GM10847 (cell line): Measurements from ENCODE around the gene DBNDD2.

Source experiments
- POLR2A ChIP-seq: IDR thresholded peaks from 2 replicates; pipeline ENCODE4 v1.6.1; 2011; ENCODE audit not compliant: insufficient read length; ENCODE audit errors: extremely low read depth

Gene DBNDD2

DNA sequence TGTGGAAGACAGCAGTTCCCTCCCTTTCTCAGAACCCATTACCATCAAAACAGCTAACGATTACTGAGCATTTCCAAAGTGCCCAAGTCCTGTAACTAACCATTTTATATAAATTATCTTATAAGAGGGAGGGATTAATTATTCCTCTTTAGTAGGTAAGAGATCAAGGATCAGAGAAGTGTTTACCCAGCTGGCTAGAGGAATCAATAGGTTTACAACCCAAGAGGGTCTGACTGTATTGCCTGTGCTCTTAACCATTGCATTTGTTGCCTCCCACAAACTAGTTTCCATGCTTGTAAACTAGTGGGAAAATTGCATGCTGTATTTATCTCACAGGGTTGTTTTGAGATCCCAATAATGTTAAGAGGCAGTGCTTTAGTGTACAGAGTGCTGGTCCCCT lies 3.7 kb upstream of the DBNDD2 start:
- TF ChIP-seq POLR2A = no peak

- no peak for TF ChIP-seq POLR2A
These were observed 2.4 kb upstream of the DBNDD2 start for GRCh38 chr20:45405571-45406259.

DNA sequence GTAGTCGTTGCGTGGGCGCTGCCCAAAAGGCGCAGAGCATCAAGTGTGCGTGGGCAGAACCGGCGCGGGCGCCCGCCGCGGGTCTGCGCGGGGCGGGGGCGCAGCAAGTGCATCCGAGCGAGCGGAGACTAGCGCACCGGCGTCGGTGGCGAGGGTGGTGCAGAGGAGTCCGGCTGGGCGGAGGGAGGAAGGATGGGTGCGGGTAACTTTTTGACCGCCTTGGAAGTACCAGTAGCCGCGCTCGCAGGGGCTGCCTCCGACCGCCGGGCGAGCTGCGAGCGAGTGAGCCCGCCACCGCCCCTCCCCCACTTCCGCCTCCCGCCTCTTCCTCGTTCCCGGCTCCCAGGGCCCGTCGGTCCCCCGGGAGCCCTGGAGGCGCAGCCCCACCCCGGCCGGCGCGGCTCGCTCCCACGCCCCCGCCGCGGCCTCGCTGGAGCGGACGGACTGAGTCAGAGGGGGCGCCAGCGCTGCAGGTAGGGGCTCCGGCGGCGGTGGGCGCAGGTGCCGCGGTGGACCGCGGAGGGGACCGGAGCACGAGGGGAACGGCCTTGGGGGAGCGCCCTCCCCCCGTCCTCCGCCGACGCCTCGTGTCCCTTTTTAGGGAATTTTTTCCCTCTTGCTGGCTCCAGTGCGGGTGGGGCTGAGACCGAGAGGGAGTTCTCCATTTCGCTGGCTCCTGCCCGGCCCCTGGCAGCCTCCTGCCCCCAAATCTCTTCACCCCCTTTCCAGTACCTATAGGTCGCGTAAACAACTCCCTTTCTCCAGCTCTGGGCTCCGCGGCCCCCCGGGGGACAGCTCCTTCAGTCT lies 1.6 kb upstream of the DBNDD2 start:
- TF ChIP-seq POLR2A = no peak

DNA sequence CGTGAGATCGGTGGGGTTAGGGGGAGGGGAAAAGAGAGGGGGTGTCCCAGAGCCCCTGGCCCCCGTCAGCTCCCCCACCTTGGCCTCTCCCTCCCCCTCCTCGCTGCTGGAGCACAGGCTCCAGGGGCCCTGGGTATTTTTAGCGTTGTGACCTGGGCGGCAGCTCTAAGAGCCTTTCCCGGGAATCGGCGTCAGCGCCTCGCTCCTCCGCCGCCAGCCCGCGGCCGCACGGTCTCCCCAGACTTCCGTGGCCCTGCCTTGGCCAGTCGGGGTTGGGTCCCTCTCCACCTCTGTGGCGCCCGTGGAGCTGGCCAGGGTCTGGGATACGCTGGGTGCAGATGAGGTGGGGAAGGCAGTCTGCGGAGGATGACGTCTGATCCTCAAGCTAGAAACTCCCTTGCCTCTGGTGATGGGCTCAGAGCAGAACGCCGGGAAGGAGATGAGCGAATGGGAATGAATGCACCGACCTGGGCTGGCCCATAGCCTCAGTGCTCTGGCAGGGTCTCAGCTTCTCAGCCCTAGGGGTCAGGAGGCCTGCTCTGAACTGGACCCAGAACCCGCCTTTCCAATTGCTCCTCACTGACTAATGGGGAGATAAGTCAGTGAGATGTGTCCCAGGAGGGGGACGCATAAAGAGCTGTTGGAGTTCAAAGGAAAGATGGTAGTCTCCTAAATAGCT lies 883 bp upstream of the DBNDD2 start:
- TF ChIP-seq POLR2A = no peak

GRCh38 chr20:45408646-45409213 lies 641 bp downstream of the DBNDD2 start:
- no peak for TF ChIP-seq POLR2A

GRCh38 chr20:45409521-45410272 lies 1.6 kb downstream of the DBNDD2 start:
- TF ChIP-seq POLR2A = no peak

DNA sequence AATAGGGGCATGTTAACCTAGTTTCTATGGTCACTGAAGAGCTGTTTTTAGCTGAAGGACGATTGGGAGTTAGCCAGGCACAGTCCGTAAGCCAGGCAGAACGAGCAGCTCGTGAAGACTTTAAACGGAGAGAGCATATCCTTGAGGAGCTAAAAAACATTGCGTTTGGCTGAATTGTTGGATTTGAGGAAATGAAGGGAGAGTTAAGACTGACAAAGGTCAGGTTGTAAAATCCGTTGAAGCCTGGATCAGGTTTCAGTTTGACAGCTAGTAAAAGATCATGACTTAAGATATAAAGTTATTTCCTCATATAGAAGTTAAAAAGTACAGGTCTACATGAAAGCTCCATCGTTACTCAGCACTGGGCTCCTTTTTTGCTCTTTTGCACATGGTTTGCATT lies 2.8 kb downstream of the DBNDD2 start:
- TF ChIP-seq POLR2A = no peak

GRCh38 chr20:45412653-45413052 lies 4.6 kb downstream of the DBNDD2 start:
- TF ChIP-seq POLR2A = no peak

DNA sequence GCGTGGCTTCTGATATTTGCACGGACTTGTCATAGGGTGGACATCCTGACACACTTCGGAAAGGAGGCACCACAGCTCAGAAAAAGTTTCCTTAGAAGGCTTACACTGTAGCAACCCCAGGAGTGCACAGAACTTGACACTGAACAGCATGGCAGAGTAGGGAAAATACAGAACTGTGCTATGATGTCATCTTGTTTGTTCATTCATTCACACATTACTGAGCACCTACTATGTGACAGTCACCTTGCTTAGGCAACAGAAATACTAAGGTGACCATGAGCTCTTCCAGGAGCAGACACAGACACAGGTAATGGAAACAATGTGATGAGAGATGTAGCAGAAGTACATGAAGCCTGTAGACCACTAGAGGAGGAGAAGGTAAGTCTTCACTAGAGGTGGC lies 5.4 kb downstream of the DBNDD2 start:
- TF ChIP-seq POLR2A = no peak

DNA sequence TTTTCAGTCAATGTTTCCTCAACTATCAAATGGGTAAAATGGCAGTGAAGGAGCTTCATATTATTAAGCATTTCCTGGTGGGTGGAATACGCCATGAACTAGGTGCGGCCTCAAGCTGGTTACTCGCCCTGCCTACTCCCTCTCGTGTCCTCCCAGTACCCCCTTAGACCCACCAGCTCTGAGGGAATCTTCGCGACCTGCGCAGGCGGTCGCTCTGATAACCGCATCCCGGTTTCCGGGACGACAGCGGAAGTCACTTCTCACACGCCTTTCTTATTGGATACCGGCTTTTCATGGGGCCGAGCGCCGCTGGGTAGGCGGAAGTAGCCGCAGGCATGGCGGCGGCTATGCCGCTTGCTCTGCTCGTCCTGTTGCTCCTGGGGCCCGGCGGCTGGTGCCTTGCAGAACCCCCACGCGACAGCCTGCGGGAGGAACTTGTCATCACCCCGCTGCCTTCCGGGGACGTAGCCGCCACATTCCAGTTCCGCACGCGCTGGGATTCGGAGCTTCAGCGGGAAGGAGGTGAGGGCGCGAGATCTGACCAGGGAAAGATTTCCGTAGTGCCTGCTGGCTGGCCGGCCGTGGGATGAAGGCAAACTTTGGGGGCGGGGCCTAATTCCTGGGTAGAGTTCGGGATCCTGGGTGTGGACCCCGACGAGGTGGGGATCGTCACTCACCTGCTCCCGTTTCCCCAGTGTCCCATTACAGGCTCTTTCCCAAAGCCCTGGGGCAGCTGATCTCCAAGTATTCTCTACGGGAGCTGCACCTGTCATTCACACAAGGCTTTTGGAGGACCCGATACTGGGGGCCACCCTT lies 7.9 kb downstream of the DBNDD2 start, which contains the start of gene PIGT:
TSS of gene PIGT (plus strand) at position 320 of the 816 bp plus-strand sequence. CDS start at position 336, 16 bp downstream.
- peak; percentile 92 for TF ChIP-seq POLR2A

DNA sequence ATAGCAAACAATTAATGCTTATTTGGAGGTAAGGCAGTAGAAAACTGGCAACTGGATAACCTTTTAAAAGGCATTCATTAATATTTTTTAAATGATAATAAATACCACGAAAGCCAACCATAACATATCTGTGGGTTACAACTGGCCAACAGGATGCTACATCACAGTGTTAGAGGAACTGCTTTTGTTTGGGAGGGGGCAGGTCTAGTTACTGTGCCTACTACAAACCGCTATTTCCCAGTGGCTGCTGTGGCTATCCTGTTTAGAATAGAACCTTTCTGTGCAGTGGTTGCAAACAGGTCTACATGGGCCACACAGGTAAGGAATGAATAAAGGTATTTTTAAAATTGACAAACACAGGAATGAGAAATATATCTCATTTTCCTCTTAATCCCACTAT lies 8.8 kb downstream of the DBNDD2 start:
- no peak for TF ChIP-seq POLR2A

GRCh38 chr20:45419188-45420091 lies 11.4 kb downstream of the DBNDD2 start:
- no peak for TF ChIP-seq POLR2A

- TF ChIP-seq POLR2A = no peak
These were observed 12.0 kb downstream of the DBNDD2 start for GRCh38 chr20:45420125-45420524.
